ENCODE measurements around the gene MTMR4.
"Not testable (repeated sequence)": the region's sequence is repeated elsewhere in the genome, so short reads cannot be mapped to it uniquely, and the experiment has no call there.

The MTMR4 gene

GRCh38 chr17:58514770-58515157 is 326 bp upstream of the MTMR4 start:
- no peak for TF ChIP-seq ZNF274 (IDR thresholded peaks at IDR 0.05; ENCODE audit: low read depth, low read length)
- H3K4me3 ChIP-seq (ENCODE audit: low read length) = peak overlapping the region; percentile 78; the same call in 1 of the 2 replicates

- TF ChIP-seq ZNF274 (IDR thresholded peaks at IDR 0.05; ENCODE audit: low read depth, low read length) = no peak
- H3K4me3 ChIP-seq (ENCODE audit: low read length) = peak overlapping the region; percentile 78
Observed at GRCh38 chr17:58513267-58513964, 1.0 kb downstream of the MTMR4 start.

- no peak overlapping the region for H3K4me3 ChIP-seq (ENCODE audit: low read length)
- TF ChIP-seq ZNF274 (IDR thresholded peaks at IDR 0.05; ENCODE audit: low read depth, low read length) = no peak
Observed at GRCh38 chr17:58510075-58510474, 4.4 kb downstream of the MTMR4 start.

GRCh38 chr17:58508341-58509067 is 5.9 kb downstream of the MTMR4 start:
- no peak overlapping the region for H3K4me3 ChIP-seq (ENCODE audit: low read length)
- TF ChIP-seq ZNF274 (IDR thresholded peaks at IDR 0.05; ENCODE audit: low read depth, low read length) = no peak

- no peak overlapping the region for H3K4me3 ChIP-seq (ENCODE audit: low read length)
- no peak for TF ChIP-seq ZNF274 (IDR thresholded peaks at IDR 0.05; ENCODE audit: low read depth, low read length)
Observed at GRCh38 chr17:58507123-58507634, 7.3 kb downstream of the MTMR4 start.

- TF ChIP-seq ZNF274 (IDR thresholded peaks at IDR 0.05; ENCODE audit: low read depth, low read length) = no peak
- H3K4me3 ChIP-seq (ENCODE audit: low read length) = no peak overlapping the region
Observed at GRCh38 chr17:58506354-58507080, 7.9 kb downstream of the MTMR4 start.

GRCh38 chr17:58504826-58505351 is 9.5 kb downstream of the MTMR4 start:
- no peak for TF ChIP-seq ZNF274 (IDR thresholded peaks at IDR 0.05; ENCODE audit: low read depth, low read length)
- no peak overlapping the region for H3K4me3 ChIP-seq (ENCODE audit: low read length)

- no peak overlapping the region for H3K4me3 ChIP-seq (ENCODE audit: low read length)
- no peak for TF ChIP-seq ZNF274 (IDR thresholded peaks at IDR 0.05; ENCODE audit: low read depth, low read length)
Observed at GRCh38 chr17:58503866-58504265, 10.6 kb downstream of the MTMR4 start.

GRCh38 chr17:58503134-58503533 is 11.3 kb downstream of the MTMR4 start:
- not testable (repeated sequence) for H3K4me3 ChIP-seq (ENCODE audit: low read length)

GRCh38 chr17:58501451-58501850 is 13.0 kb downstream of the MTMR4 start:
- no peak for TF ChIP-seq ZNF274 (IDR thresholded peaks at IDR 0.05; ENCODE audit: low read depth, low read length)

GRCh38 chr17:58498177-58498828 is 16.1 kb downstream of the MTMR4 start:
- TF ChIP-seq ZNF274 (IDR thresholded peaks at IDR 0.05; ENCODE audit: low read depth, low read length) = no peak
- H3K4me3 ChIP-seq (ENCODE audit: low read length) = no peak overlapping the region

More at GRCh38 chr17:58501451-58501850, 13.0 kb downstream of the MTMR4 start:
- no peak overlapping the region for H3K4me3 ChIP-seq (ENCODE audit: low read length)

- no peak for TF ChIP-seq ZNF274 (IDR thresholded peaks at IDR 0.05; ENCODE audit: low read depth, low read length)
- H3K4me3 ChIP-seq (ENCODE audit: low read length) = no peak overlapping the region
Observed at GRCh38 chr17:58493506-58493905, 20.9 kb downstream of the MTMR4 start.

GRCh38 chr17:58492238-58493121 is 22.0 kb downstream of the MTMR4 start:
- TF ChIP-seq ZNF274 (IDR thresholded peaks at IDR 0.05; ENCODE audit: low read depth, low read length) = no peak
- no peak overlapping the region for H3K4me3 ChIP-seq (ENCODE audit: low read length)
